D721Med (cell line): ENCODE measurements around the gene PBOV1.

Experiments used
- DNase-seq: peaks from one replicate; pipeline ENCODE4 v3.0.0; 2011; ENCODE audit warnings: low spot score; ENCODE audit not compliant: insufficient read length
- FAIRE-seq: peaks from 2 replicates; lab custom pipeline; 2011; peaks lifted over from hg19 to GRCh38; lab: Jason Lieb, UNC
- TF ChIP-seq, protein P1 (sequence below): IDR thresholded peaks from 2 replicates; pipeline ENCODE4 v1.5.1; 2012; ENCODE audit warnings: mild to moderate bottlenecking, control low read depth; ENCODE audit not compliant: insufficient read depth; ENCODE audit errors: missing control alignments

The PBOV1 gene

DNA sequence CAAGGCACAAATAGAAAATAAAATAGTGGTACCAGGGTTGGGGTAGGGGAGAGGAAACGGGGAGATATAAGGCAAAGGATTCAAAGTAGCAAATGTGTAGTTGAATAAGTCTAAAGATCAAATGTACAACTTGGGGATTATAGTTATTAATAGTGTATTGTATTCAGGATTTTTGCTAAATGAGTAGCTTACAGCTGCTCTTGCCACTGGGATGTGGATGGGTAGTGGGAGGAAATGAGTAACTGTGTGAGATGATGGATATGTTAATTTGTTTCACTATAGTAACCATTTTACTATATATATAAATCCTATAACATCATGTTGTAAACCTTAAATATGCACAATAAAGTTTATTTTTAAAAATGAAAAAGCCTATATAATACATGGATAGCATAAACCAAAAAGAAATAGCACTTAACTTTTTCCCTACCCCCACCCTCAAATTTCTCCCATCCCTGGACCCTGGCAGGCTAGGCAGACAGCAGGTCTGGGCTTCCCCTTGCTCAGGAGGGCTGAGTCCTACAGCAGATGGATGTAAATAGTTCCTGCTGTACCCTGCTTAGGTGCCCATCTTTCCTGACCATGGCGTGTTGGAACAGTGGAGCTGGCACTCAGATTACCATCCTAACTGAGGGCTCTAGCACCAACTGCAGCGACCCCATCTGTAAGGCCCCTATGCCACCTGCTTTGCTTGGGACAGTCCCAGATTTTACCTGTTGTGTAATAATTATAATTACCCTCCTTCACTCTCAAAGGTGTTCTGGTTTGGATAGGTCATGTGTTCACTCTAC lies 28.6 kb upstream of the PBOV1 start:
- no peak for DNase-seq
- TF ChIP-seq, protein P1, sequence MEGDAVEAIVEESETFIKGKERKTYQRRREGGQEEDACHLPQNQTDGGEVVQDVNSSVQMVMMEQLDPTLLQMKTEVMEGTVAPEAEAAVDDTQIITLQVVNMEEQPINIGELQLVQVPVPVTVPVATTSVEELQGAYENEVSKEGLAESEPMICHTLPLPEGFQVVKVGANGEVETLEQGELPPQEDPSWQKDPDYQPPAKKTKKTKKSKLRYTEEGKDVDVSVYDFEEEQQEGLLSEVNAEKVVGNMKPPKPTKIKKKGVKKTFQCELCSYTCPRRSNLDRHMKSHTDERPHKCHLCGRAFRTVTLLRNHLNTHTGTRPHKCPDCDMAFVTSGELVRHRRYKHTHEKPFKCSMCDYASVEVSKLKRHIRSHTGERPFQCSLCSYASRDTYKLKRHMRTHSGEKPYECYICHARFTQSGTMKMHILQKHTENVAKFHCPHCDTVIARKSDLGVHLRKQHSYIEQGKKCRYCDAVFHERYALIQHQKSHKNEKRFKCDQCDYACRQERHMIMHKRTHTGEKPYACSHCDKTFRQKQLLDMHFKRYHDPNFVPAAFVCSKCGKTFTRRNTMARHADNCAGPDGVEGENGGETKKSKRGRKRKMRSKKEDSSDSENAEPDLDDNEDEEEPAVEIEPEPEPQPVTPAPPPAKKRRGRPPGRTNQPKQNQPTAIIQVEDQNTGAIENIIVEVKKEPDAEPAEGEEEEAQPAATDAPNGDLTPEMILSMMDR: no peak
- no peak for FAIRE-seq

DNA sequence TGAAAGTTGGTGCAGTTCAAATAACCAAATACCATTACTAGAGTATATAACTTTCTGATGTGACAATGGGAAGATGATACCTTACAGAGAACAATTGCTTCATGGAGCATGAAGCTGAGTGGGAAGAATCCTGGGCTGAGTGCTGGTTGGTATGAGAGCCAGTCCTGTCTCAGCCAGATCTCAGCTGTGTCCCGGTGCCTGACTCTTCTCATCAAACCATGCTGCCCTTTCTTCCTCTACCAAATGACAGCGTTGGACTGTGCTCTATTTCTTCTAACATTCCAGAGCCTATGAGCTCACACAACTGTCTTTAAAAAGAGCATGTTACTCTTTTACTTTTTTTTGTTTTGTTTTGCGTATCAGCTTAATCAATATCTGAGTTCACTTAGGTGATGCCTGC lies 27.5 kb upstream of the PBOV1 start:
- FAIRE-seq (no peak), DNase-seq (no peak)
- TF ChIP-seq, protein P1: no peak

DNA sequence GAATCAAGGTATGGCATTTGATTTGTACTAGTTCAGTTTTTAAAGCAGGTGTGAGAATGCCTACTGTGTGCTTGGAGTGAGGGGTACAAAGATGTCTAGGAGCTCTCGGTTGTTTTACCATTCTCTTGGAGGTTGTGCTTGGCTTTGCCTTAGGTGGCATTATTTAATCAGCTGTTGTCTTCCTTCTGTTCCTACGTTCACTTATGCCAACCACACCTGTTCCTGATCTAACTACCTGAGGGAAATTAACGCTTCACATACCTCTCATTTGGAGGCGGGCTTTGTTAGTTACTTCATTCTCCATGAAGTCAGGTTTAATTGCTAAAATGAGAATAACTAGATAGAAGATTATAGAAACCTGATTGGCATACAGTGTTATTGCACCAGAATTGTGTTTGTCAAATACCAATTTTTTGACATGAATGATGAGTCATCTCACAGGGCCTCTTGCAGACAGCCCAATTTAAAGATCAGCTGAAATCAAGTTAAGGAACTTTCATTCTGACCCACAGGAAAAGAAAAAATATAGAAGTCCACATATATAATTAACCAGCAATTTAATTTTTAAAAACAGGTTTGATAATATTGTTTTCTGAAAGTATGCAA lies 24.8 kb upstream of the PBOV1 start:
- FAIRE-seq (no peak), DNase-seq (no peak)
- TF ChIP-seq, protein P1: no peak

DNA sequence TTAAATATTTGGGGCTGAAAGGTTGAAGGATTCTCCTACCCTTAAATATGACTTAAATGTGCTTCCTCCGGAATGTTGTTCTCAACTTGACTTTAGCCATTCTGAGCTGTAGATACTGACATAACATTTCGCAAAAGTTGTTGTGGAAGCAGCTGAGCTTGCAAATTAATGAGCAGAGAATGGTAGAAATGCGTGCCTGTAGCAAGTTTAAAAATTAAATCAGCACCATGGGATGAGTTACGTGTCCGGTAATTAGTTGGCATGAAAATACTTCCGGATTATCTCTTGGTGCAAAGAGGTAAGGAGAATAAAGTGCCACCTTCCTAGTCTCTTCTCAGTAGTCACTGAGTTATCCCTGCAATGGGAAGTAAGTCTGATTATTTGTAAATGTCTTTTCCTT lies 23.6 kb upstream of the PBOV1 start:
- TF ChIP-seq, protein P1: no peak
- FAIRE-seq: no peak

DNA sequence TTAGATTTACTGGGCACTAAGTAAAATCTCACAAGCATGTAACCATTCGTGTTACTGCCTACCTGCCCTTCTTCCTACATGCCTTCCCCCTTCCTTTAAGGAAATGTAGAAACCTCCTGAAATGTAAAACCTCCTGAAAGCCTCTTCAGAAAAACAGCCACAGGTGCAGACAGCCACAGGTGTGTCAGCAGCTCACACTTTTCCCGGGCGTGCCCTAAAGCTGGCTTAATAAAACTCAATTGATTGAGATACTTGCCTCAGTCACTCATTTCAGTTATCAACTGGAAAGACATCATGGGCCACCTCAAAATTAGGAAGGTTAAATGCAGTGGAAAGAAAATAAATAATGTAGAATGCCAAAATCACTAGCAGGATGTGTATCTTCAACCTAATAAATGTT lies 23.1 kb upstream of the PBOV1 start:
- FAIRE-seq (no peak), DNase-seq (no peak)
- TF ChIP-seq, protein P1: no peak

More for the DNA sequence above, 23.6 kb upstream of the PBOV1 start:
- DNase-seq: no peak

DNA sequence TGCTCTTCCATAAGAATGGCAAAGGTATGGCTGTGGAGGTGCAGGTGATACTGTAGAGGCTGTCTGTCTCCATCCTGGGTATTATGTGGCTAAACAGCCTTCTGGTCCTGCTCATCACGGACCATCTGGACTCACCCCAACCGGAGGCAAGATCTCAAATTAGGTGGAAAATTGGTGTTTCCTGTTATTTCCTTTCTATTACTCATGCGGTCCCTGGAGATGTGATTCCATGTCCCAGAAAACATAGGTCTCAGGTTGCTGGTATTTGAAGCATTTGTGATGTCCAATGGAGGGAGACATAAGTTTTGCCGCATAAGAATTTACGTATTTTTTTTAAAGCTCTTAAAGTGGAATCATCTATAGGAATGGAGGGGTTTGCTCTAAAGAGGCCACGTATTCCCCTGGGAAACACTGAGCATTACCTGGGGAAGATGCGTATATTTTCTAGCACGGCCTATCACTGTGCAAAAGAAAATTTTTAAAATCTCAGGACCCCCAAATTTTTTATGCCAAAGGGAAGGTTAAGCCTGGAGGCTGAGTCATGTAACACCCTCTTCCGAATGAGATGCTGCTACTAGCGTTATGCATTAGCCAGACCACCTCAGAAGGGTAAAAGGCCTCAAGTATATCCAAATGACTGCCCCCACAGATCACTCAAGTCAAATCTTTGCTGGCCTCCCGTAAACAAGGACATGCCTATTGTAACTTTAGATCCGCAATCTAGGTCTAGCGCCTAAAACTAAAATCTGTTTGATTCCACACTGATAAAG lies 22.4 kb upstream of the PBOV1 start:
- FAIRE-seq (no peak), DNase-seq (no peak)
- TF ChIP-seq, protein P1: no peak

DNA sequence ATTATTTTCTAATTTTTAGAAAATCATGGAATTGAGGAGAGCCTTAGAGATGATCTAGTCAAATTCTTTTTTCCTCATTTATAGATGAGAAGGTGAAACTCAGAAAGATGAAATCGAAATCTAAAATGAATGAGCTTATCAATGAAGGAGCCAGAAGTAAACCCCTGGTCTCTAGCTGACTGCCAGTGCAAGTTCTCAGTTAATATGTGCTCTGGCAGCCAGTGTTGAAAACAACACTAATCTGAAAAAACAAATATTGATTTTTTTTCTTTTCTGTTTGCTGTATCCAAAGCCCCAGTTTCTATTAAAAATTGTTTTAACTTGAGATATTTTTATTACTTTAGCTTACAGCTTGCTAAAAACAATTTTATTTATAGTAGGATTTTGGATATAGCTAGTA lies 21.5 kb upstream of the PBOV1 start:
- no peak for FAIRE-seq
- TF ChIP-seq, protein P1: no peak
- DNase-seq: no peak
